Caco-2 (cell line): ENCODE measurements around the gene CXCL5. TPM values are rescaled to one million over a fixed set of nuclear protein-coding genes. Genes with fewer than 3 reads are reported as not detected.

ENCODE experiments used
- BruUV-seq: library from RNA; stranded (reverse); fragments of 400-500 nt; replicated peaks from 2 replicates; lab custom pipeline; 2021; lab: Mats Ljungman, UMichigan
- CTCF ChIA-PET: fragments of 300-600 bp; sonication (Branson Sonifier 250); formaldehyde crosslinking; loops from one replicate; lab custom pipeline; 2022; ENCODE audit warnings: antibody characterized with exemption; lab: Charles Lee
- POLR2A ChIA-PET: fragments of 300-600 bp; sonication (Branson Sonifier 250); formaldehyde crosslinking; loops from one replicate; lab custom pipeline; 2022; ENCODE audit warnings: antibody characterized with exemption; lab: Charles Lee
- DNase-seq, 2 experiments: peaks; one replicate each; pipeline versions ENCODE4 v3.0.0 to v3.0.0-alpha.2; 2020 to 2022
- H3K27me3 ChIP-seq: replicated peaks from 2 replicates; pipeline ENCODE4 v1.6.0; 2011; ENCODE audit warnings: low read length; ENCODE audit not compliant: control insufficient read depth, insufficient read depth
- H3K36me3 ChIP-seq: 2 replicates; pipeline ENCODE4 v1.5.1; 2011; ENCODE audit warnings: low read length; ENCODE audit not compliant: control insufficient read depth, insufficient read depth
- H3K4me1 ChIP-seq: fragments of 250-450 bp; sonication (Bioruptor Pico); 2 replicates; pipeline ENCODE4 v1.5.1; 2020; ENCODE audit warnings: mild to moderate bottlenecking
- H3K4me3 ChIP-seq: 2 replicates; pipeline ENCODE4 v1.5.1; 2011; ENCODE audit warnings: low read depth, mild to moderate bottlenecking, control low read depth, low read length
- H3K9me3 ChIP-seq: fragments of 250-450 bp; sonication (Bioruptor Pico); 2 replicates; pipeline ENCODE4 v1.5.1; 2020; ENCODE audit warnings: mild to moderate bottlenecking, moderate library complexity
- H3K27ac Mint-ChIP-seq: one replicate; pipeline ENCODE4 v1.8.0; 2022; ENCODE audit warnings: mixed read lengths; ENCODE audit not compliant: unreplicated experiment
- H3K27me3 Mint-ChIP-seq: one replicate; pipeline ENCODE4 v1.8.0; 2022; ENCODE audit warnings: mixed read lengths; ENCODE audit not compliant: insufficient read depth, unreplicated experiment
- H3K36me3 Mint-ChIP-seq: one replicate; pipeline ENCODE4 v1.8.0; 2022; ENCODE audit warnings: mild to moderate bottlenecking, mixed read lengths; ENCODE audit not compliant: insufficient read depth, unreplicated experiment
- H3K4me1 Mint-ChIP-seq: one replicate; pipeline ENCODE4 v1.8.0; 2022; ENCODE audit warnings: low read depth, mixed read lengths; ENCODE audit not compliant: unreplicated experiment
- H3K4me3 Mint-ChIP-seq: one replicate; pipeline ENCODE4 v1.8.0; 2022; ENCODE audit warnings: mild to moderate bottlenecking, moderate library complexity, mixed read lengths; ENCODE audit not compliant: unreplicated experiment
- H3K9me3 Mint-ChIP-seq: one replicate; pipeline ENCODE4 v1.8.0; 2022; ENCODE audit warnings: mixed read lengths; ENCODE audit not compliant: unreplicated experiment
- CTCF ChIP-seq, 2 experiments: fragments of 200-600 bp in 1 of 2; IDR thresholded peaks; 1 replicate in 1 of 2; 2 replicates in 1 of 2; pipeline versions ENCODE4 v1.5.1 to v1.8.0; 2011 to 2022; ENCODE audit warnings: antibody characterized with exemption in 1 of 2, control low read depth in 1 of 2, inconsistent platforms in 1 of 2, low read depth in 1 of 2, low read length in 1 of 2, mild to moderate bottlenecking in 1 of 2, moderate library complexity in 1 of 2; ENCODE audit not compliant: insufficient read depth in 1 of 2, severe bottlenecking in 1 of 2, unreplicated experiment in 1 of 2
- intact Hi-C: fragments of 100-400 bp; cut with micrococcal nuclease; formaldehyde crosslinking; loops from one replicate; pipeline ENCODE4 v1.10.0; 2022; ENCODE audit not compliant: unreplicated experiment
- total RNA-seq: library from RNA; stranded (reverse); gene quantifications from 2 replicates; pipeline ENCODE4 v1.2.3, GENCODE V29; 2022

CXCL5 gene
- total RNA-seq, 1 experiment from 2014 or later, result not detected

GRCh38 chr4:73945674-73946449, 52.6 kb downstream of the CXCL5 start:
- no TSS peak for BruUV-seq
- H3K27me3 Mint-ChIP-seq, result no peaks in the 10 kb centered on the region

More at GRCh38 chr4:73945674-73946449, 52.6 kb downstream of the CXCL5 start:
- Histone ChIP-seq H3K9me3 (no peaks in the 10 kb centered on the region), H3K27me3 (no peaks in the 10 kb centered on the region), H3K4me1 (no peaks in the 10 kb centered on the region), H3K4me3 (no peak overlapping the region), H3K36me3 (no peaks in the 10 kb centered on the region)
- intact Hi-C loops, result no loop called here
- peaks cover 9% of the 10 kb centered on the region for H3K9me3 Mint-ChIP-seq
- no peak overlapping the region for H3K27ac Mint-ChIP-seq
- peaks cover 10% of the 10 kb centered on the region for H3K4me1 Mint-ChIP-seq
- H3K4me3 Mint-ChIP-seq, result no peak overlapping the region
- H3K36me3 Mint-ChIP-seq, result no peaks in the 10 kb centered on the region
- CTCF ChIA-PET, result no interaction called here
- POLR2A ChIA-PET, result no interaction called here
- no peak for TF ChIP-seq CTCF (IDR thresholded peaks at IDR 0.05; ENCODE audit: insufficient read depth in 1 of 2, low read depth in 1 of 2, low read length in 1 of 2, severe bottlenecking in 1 of 2, unreplicated experiment in 1 of 2)
- DNase-seq, result no peak

Other genes starting within 250 kb of the CXCL5 start
- not detected in 2 replicates for gene CXCL6, start 162.0 kb downstream of the CXCL5 start, total RNA-seq
- not detected in 2 replicates for gene PF4V1, start 145.4 kb downstream of the CXCL5 start, total RNA-seq
- 0.79 TPM in 1 of 2 replicates, not detected in the other for gene CXCL1, start 129.3 kb downstream of the CXCL5 start, total RNA-seq
- gene PF4, start 16.6 kb downstream of the CXCL5 start, total RNA-seq, result 0.58 TPM in 1 of 2 replicates, not detected in the other
- gene PPBP, start 10.5 kb downstream of the CXCL5 start, total RNA-seq, result not detected in 2 replicates
- 1.9 and 4.3 TPM in 2 replicates for gene CXCL3, start 40.0 kb upstream of the CXCL5 start, total RNA-seq
- gene CXCL2, start 100.5 kb upstream of the CXCL5 start, total RNA-seq, result 4.9 and 5.3 TPM in 2 replicates
- gene MTHFD2L, start 159.4 kb upstream of the CXCL5 start, total RNA-seq, result 11.0 and 11.6 TPM in 2 replicates